ENCODE data around the gene SNPH.
A peak's percentile ranks its signal among the peaks of the same experiment; 100 is the strongest.

The SNPH gene

DNA sequence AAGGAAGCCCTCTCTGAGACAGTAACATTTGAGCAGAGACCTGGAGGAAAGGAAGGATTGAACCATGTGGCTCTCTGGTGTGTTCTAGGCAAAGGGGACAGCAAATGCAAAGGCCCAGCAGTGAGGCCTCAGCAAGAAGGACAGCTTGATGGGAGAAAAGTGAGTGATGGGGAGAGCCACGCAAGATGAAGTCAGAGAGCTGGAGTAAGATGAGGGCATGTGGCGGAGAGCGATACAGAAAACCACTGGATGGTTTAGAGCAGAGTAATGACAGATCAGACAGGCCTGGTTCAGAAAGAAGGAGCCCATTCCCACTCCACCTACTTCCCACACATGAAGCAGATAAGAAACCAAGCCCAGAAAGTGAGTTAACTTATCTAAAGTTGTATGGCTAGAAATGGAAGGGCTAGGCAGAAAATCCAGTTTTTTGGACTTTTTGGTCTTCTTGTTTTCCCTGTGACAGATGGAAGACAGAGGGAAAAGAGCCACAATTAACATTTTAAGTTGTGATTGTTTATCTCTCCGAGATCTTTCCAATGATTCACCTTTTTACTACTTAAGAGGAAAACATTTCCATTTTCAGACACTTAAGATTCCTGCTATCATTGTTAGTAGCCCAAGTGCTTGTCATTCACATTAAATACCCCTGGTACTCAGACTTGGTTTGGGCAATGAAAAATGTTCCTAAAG lies 723 bp upstream of the SNPH start:
- DNase-seq, result no peak

DNA sequence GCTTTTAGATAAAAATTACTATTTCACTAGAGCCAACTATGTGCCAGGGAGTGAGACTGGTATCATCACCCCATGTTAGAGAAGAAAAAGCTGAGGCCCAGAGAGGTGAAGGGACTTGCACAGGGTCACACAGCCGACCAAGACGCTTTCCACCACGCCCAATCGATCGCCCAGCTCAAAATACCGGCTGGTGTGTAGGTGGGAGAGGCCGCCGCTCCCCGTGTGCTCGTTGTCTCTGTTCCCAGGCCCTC lies 253 bp upstream of the SNPH start:
- DNase-seq, result no peak

GRCh38 chr20:1267161-1267560 lies 1.1 kb downstream of the SNPH start:
- DNase-seq, result no peak

- no peak for DNase-seq
Measured at GRCh38 chr20:1267809-1268374, 1.8 kb downstream of the SNPH start.

DNA sequence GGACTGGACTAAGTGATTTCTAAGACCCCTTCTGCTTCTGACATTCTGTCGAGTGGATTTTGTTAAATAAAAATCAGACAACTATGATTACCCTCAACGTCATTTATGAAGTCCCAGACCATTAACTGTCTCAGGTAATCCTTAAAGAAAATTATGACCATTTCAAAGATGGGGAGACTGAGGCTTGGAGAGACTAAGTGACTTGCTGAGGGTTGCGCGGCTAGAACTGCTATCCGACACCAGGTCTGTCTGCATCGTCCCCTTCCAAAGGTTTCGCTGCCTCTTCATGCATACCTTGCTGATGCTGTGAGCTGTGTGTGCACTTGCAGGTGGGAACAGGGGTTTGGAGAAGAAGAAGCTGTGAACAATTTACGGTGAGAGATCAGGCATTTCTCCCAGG lies 3.1 kb downstream of the SNPH start:
- no peak for DNase-seq

DNA sequence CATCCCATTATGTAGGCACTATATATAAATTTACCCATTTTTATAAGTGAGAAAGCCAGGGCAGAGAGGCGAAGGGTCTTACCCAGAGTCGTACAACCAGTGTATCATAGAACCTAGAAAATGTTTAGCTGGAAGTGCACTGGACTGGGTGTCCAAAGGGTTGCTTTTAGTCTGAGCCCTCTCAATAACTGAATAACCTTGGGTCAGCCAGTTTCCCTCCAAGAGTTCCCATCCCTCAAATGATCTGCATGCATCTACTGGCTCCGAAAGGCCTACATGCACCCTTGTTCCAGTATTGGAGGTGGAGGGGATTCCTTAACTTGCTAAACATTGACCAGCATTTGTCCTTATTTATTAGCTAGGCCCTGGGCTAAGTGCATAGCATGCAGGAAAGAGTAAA lies 3.8 kb downstream of the SNPH start:
- no peak for DNase-seq

DNA sequence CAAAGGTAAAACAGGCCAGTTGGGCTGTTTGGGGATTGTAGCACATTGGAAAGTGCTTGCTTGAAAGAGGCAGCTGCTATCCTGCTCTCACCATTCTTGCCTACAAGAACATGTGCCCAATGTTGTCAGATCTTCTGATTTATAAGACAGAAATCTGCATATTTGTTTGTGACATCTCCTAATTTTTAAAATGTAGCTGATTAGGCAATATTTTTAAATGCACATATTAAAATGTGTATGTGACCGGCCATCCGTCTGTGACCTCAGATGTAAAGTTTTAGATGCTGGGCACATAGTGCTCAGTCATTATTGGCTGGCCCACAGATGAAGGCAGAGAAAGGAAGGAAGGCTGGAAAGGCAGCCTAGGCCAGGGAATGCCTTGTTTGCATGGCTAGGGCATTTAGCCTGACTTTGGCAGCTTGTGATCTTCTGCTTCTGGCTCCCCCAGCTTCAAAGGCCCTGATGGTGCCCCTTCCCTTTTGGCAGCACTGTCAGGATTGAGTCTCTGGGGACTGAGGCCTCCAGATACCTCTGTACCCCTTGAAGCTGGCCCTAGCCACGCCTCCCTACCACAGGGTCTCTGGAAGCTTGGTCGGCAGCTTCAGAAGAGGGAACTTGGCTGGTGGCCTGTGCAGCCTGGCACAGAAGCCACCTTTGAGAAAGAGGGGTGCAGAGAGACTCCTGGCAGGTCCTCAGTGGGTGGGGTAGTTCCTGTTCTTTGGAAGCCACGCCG lies 6.4 kb downstream of the SNPH start:
- DNase-seq, result no peak

GRCh38 chr20:1273366-1273765 lies 7.3 kb downstream of the SNPH start:
- DNase-seq, result no peak

- DNase-seq, result peak; percentile 76
Measured at GRCh38 chr20:1274485-1275311, 8.6 kb downstream of the SNPH start.

DNA sequence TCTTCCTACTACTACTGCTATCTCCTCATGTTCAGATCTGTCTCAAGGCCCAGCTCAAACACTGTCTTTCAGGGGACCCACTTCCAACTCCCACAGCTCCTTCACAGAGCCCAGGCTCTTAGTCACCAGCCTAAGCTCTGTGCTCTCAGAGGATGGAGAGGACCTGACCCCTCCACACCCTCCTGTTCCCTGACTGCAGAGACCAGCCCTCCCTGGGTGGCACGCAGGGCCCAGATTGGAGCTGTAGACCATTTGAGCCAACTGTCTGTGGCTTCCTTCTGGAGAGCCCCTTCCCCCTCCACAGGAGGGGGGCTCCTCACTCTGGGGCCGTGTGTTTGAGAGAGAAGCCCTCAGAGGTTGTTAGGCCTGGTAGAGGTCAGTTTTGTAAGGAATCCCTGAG lies 9.8 kb downstream of the SNPH start:
- no peak for DNase-seq

DNA sequence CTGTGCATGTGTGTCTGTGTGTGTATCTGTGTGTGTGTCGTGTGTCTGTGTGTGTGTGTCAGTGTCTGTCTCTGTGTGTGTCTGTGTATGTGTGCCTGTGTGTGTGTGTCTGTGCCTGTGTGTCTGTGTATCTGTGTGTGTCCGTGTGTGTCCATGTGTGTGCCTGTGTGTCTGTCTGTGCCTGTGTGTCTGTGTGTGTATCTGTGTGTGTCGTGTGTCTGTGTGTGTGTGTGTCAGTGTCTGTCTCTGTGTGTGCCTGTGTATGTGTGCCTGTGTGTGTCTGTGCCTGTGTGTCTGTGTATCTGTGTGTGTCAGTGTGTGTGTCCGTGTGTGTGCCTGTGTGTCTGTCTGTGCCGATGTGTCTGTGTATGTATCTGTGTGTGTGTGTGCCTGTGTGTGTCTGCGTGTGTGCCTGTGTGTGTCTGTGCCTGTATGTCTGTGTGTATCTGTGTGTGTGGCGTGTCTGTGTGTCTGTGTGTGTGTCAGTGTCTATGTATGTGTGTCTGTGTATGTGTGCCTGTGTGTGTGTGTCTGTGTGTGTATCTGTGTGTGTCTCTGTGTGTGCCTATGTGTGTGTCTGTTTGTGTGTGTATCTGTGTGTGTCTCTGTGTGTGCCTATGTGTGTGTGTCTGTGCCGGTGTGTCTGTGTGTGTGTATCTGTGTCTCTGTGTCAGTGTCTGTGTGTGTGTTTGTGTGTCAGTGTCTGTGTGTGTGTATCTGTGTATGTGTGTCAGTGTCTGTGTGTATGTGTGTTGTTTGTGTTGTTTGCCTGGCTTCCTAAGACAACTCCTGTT lies 11.6 kb downstream of the SNPH start:
- DNase-seq, result no peak

GRCh38 chr20:1278993-1279392 lies 12.9 kb downstream of the SNPH start:
- DNase-seq, result no peak

- no peak for DNase-seq
Measured at GRCh38 chr20:1280195-1281102, 14.4 kb downstream of the SNPH start.

- DNase-seq, result peak; percentile 16
Measured at GRCh38 chr20:1281279-1282057, 15.4 kb downstream of the SNPH start.

DNA sequence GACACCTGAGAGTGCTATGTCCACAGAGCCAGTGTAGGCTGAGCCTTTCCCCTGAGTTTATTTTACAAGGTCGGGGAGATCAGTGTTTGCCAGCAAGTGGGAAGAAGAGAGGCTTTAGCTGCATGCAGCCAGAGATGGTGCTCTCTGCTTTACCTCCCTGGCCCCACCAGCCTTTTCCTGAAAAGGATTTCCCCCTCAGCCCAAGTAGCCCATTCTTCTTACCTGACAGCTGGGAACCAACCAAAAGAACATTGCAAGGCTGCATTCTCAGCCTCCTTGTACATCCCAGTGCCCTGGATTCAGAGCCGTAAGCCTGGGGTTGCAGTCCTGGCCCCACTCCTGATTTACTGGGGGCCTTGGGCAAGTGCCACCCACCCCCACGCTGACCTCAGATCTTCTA lies 16.9 kb downstream of the SNPH start:
- no peak for DNase-seq

GRCh38 chr20:1283522-1284510 lies 17.7 kb downstream of the SNPH start:
- no peak for DNase-seq

DNA sequence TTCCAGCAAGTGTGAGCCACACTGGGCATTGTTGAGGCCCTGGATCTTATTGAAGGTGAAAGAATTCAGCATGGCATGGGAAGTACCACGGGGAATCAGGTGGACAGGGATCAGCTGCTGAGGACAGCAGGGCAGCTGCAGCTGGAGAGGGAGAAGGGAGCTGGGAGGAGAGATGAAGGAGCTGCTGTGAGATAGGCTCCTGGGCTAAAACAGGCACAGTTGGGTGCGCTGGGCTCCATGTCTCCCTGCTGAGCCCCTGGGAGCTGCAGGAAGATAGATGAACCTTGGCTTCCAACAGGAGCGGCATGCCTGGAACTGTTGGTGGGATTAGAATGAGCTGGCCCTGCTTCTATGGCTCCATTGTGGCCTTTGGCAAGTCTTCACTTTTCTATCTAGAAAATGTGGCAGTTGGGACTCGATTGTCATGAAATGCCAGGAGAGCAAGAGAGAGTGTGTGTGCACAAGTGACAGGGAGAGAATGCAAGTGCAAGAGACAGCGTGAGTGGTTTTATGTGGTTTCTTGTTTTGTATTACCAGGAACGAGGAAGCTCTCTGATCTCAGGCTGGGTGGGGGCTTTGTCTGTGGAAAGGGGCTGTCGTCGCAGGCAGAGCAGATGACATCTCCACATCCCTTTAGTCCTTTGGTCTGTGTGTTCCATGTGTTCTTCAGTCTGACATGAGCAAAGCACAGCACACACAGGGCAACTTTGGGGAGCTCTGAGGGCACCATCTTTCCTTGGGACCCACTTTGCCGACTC lies 20.4 kb downstream of the SNPH start:
- no peak for DNase-seq

DNA sequence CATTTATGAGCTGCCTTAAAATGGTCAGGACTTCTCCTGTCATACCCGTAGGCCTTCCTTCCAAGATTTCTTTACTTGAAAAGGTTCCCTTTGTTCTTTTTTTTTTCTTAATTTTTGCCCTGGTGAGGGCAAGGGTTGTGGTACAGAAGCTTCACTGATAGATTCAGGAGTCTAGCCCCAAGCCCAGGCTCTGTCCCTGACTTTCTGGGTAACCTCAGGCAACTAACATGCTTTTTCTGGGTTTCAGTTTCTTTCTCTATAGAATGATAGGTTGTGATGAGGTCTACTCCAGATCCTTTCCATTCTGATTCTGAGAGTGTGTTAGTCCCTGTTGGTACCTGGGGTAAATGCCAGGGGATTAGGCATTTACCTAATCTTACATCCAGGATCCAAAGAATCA lies 21.2 kb downstream of the SNPH start:
- no peak for DNase-seq
